HEK293T (cell line): ENCODE measurements around the gene ZC3H13.

ENCODE experiments used
- CTCF ChIA-PET: fragments of 350-600 bp; formaldehyde crosslinking; extraction: SDS; loops from one replicate; lab custom pipeline; 2021; ENCODE audit warnings: antibody characterized with exemption, inconsistent platforms; lab: Yijun Ruan, JAX
- POLR2A ChIA-PET: fragments of 350-600 bp; formaldehyde crosslinking; extraction: SDS; loops from one replicate; lab custom pipeline; 2020; ENCODE audit warnings: antibody characterized with exemption, inconsistent platforms; lab: Yijun Ruan, JAX
- DNase-seq: peaks from one replicate; pipeline ENCODE4 v3.0.0; 2012; ENCODE audit warnings: mixed read lengths; ENCODE audit errors: extremely low spot score
- ARNT ChIP-seq: fragments of 450-650 bp; IDR thresholded peaks from 2 replicates; pipeline ENCODE4 v1.6.1; 2017; ENCODE audit warnings: mild to moderate bottlenecking
- BHLHE40 ChIP-seq: fragments of 450-650 bp; IDR thresholded peaks from 2 replicates; pipeline ENCODE4 v1.6.1; 2016; ENCODE audit warnings: mild to moderate bottlenecking, moderate library complexity, borderline replicate concordance
- CTBP1 ChIP-seq: fragments of 450-650 bp; IDR thresholded peaks from 2 replicates; pipeline ENCODE4 v1.6.1; 2016; ENCODE audit warnings: borderline replicate concordance
- ELF4 ChIP-seq: fragments of 450-650 bp; IDR thresholded peaks from 2 replicates; pipeline ENCODE4 v1.6.1; 2017; ENCODE audit warnings: antibody characterized with exemption
- FOXA1 ChIP-seq: fragments of 450-650 bp; IDR thresholded peaks from 2 replicates; pipeline ENCODE4 v1.6.1; 2016; ENCODE audit warnings: mild to moderate bottlenecking
- FOXK2 ChIP-seq: fragments of 450-650 bp; IDR thresholded peaks from 2 replicates; pipeline ENCODE4 v1.6.1; 2016; ENCODE audit warnings: mild to moderate bottlenecking
- FOXM1 ChIP-seq: fragments of 450-650 bp; IDR thresholded peaks from 2 replicates; pipeline ENCODE4 v1.6.1; 2017; ENCODE audit warnings: mild to moderate bottlenecking, borderline replicate concordance
- HDGF ChIP-seq: fragments of 450-650 bp; IDR thresholded peaks from 2 replicates; pipeline ENCODE4 v1.6.1; 2017; ENCODE audit warnings: antibody characterized with exemption, borderline replicate concordance
- L3MBTL2 ChIP-seq: fragments of 450-650 bp; conservative IDR thresholded peaks from 2 replicates; pipeline ENCODE4 v1.6.1; 2016; ENCODE audit warnings: mild to moderate bottlenecking
- LEF1 ChIP-seq: fragments of 450-650 bp; IDR thresholded peaks from 2 replicates; pipeline ENCODE4 v1.6.1; 2017; ENCODE audit warnings: mild to moderate bottlenecking, borderline replicate concordance
- NFRKB ChIP-seq: fragments of 450-650 bp; IDR thresholded peaks from 2 replicates; pipeline ENCODE4 v1.6.1; 2016; ENCODE audit warnings: mild to moderate bottlenecking, moderate library complexity
- SP1 ChIP-seq: fragments of 450-650 bp; IDR thresholded peaks from 2 replicates; pipeline ENCODE4 v1.6.1; 2017
- SUZ12 ChIP-seq: fragments of 450-650 bp; IDR thresholded peaks from 2 replicates; pipeline ENCODE4 v1.6.1; 2016; ENCODE audit warnings: mild to moderate bottlenecking
- TARDBP ChIP-seq: fragments of 450-650 bp; IDR thresholded peaks from 2 replicates; pipeline ENCODE4 v1.6.1; 2016
- ZNF384 ChIP-seq: fragments of 450-650 bp; IDR thresholded peaks from 2 replicates; pipeline ENCODE4 v1.6.1; 2016
- TF ChIP-seq, protein P1 (sequence below): fragments of 450-650 bp; IDR thresholded peaks from 2 replicates; pipeline ENCODE4 v1.6.1; 2016

Gene ZC3H13

DNA sequence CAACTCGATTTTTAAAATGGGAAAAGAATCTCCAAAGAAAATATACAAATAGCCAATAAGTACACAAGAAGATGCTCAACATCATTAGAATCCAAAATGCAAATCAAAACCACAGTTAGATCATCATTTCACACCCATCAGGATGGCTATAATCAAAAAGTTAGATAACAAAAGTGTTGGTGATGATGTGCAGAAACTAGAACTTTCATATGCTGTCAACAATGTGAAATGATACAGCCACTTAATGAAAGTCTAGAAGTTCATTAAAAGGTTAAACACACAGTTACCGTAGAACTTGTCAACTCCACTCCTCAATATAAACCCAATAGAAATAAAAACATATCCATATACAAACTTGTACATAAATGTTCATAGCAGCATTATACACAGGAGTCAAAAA is 11.8 kb downstream of the ZC3H13 start:
- ChIA-PET POLR2A (no interaction called here), CTCF (no interaction called here)
- TF ChIP-seq TARDBP: no peak
- DNase-seq: no peak

DNA sequence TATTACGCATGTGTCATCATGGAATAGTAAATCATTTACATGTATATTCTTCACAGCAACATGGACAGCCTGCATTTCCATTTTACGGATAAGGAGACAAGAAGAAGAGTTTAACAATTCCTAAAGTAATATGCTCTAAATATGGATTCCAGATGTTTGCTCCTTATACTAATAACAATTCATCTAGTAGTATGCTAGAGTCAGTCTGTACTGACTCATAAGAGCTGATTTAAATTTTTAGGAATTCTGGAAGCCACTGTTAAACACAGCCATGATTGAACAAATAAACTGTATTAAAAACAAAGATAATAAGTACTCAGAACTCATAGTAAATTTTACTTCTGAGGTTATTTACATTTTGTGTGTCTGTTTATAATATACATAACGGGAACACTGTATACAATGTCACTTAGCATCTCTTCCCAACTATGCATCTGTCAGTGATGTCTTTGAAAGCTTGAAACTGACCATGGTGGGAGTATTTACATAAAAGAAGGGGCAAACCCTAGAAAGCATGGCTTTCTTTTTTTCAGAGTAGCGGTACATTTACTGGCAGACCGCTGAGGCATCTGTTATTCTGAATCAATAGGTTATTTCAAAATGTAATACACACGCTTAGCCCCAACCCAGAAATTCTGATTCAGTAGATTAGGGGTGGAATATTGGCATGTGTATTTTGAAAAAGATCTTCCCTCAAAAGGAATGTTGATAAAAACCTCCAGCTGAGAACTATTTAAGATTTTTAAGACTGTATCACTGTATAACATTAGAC is 12.9 kb downstream of the ZC3H13 start:
- POLR2A ChIA-PET: no interaction called here
- no peak for DNase-seq
- no peak for TF ChIP-seq SP1
- TF ChIP-seq FOXM1: no peak
- no peak for TF ChIP-seq TARDBP
- no peak for TF ChIP-seq ZNF384
- no peak for TF ChIP-seq SUZ12
- TF ChIP-seq, protein P1, sequence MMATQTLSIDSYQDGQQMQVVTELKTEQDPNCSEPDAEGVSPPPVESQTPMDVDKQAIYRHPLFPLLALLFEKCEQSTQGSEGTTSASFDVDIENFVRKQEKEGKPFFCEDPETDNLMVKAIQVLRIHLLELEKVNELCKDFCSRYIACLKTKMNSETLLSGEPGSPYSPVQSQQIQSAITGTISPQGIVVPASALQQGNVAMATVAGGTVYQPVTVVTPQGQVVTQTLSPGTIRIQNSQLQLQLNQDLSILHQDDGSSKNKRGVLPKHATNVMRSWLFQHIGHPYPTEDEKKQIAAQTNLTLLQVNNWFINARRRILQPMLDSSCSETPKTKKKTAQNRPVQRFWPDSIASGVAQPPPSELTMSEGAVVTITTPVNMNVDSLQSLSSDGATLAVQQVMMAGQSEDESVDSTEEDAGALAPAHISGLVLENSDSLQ: no peak
- TF ChIP-seq NFRKB: no peak
- no peak for TF ChIP-seq CTBP1
- no peak for TF ChIP-seq FOXA1
- CTCF ChIA-PET: no interaction called here

DNA sequence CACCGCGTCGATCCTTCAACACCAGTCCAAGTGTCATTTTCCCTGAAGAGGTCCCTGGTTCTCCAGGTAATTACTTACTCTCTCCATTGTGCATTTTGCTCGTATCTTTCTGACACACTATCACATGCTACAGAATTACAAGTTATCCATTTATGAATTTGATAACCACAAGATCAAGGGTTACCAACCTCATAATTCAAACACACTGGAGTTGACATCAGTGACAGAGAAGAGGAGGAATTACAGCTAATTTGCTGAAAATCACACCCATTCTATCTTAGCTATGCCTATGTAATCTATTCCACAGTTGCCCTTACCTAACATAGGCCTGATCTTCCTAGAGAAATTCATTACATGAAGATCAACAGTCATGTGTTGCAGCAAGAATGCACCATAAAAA is 14.2 kb downstream of the ZC3H13 start:
- no peak for DNase-seq
- ChIA-PET CTCF (no interaction called here), POLR2A (no interaction called here)
- TF ChIP-seq BHLHE40 (no peak), FOXK2 (no peak), FOXA1 (no peak), FOXM1 (no peak), LEF1 (no peak), SP1 (no peak), ZNF384 (no peak), ARNT (no peak), SUZ12 (no peak), NFRKB (no peak)
- TF ChIP-seq, protein P1: no peak

DNA sequence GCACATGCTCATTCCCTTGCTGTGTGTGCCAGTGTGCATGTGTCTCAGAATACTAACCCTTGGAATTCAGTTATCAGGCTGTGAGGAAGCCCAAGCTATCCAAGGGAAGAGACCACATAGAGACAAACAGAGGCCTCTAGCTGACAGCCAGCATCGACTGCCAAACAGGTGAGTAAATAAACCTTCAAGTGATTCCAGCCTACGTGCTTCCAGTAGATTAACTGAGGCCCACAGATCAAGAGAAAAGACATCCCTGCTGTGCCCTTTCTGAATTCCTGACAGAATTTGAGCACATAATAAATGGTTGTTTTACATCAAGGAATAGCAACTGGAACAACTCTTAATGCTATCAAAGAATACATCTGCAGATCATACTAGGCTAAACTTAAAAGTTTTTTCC is 17.5 kb downstream of the ZC3H13 start:
- POLR2A ChIA-PET: no interaction called here
- DNase-seq: no peak
- CTCF ChIA-PET: no interaction called here
- TF ChIP-seq L3MBTL2: no peak
- TF ChIP-seq ELF4: no peak
- TF ChIP-seq CTBP1: no peak

DNA sequence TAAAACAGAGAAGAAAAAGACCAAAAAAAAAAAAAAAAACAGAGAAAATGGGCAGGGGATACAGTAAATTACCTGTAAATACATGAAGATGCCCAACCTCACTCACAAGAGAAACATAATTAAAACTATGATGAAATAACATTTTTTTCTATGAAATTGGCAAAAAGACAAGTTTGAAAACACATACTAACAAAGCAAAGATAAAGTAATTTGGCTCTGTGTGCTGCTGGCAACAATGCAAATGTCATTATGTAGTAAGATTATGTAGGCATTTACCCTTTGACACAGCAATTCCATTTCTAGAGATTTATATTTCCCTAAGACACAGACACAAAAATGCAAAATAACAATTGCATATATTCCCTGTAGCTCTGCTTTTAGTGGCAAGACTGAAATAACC is 20.2 kb downstream of the ZC3H13 start:
- DNase-seq: no peak
- TF ChIP-seq BHLHE40: no peak
- TF ChIP-seq FOXA1: no peak
- TF ChIP-seq, protein P1: no peak
- no peak for TF ChIP-seq HDGF
- no peak for TF ChIP-seq FOXM1
- TF ChIP-seq L3MBTL2: no peak
- TF ChIP-seq LEF1: no peak
- no peak for TF ChIP-seq CTBP1
- no peak for TF ChIP-seq ELF4
- TF ChIP-seq TARDBP: no peak
- TF ChIP-seq SUZ12: no peak
- ChIA-PET CTCF (no interaction called here), POLR2A (no interaction called here)

DNA sequence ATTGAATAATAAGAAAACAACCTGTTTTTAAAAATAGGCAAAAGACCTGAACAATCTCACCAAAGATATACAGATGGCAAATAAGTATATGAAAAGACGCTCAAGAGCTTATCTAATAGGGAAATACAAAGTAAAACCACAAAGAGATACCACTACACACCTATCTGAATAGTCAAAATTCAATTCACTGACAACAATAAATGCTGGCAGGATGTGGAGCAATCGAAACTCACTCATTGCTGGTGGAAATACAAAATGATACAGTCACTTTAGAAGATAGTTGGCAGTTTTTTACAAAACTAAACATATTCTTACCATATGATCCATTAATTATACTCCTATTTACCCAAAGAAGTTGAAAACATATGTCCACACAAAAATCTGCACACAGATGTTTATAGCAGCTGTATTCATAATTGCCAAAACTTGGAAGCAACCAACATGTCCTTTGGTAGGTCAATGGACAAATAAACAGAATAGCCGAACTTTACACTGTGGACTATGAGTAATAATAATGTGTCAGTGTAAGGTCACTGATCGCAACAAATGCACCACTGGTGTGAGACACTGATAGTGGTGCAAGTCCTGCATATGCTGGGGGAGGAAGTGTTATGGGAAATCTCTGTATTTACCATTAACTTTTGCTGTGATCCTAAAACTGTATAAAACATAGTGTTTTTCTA is 20.8 kb downstream of the ZC3H13 start:
- POLR2A ChIA-PET: no interaction called here
- DNase-seq: no peak
- TF ChIP-seq ELF4: no peak
- TF ChIP-seq FOXK2: no peak
- TF ChIP-seq, protein P1: no peak
- TF ChIP-seq SUZ12: no peak
- no peak for TF ChIP-seq SP1
- TF ChIP-seq FOXA1: no peak
- no peak for TF ChIP-seq ZNF384
- no peak for TF ChIP-seq FOXM1
- no peak for TF ChIP-seq TARDBP
- TF ChIP-seq HDGF: no peak
- TF ChIP-seq L3MBTL2: no peak
- no peak for TF ChIP-seq LEF1
- TF ChIP-seq CTBP1: no peak
- TF ChIP-seq NFRKB: no peak
- no peak for TF ChIP-seq ARNT
- TF ChIP-seq BHLHE40: no peak
- CTCF ChIA-PET: interaction anchor here (0.7 kb wide), 1 partner anchor 1944 kb away, joined by 3 read pairs; no protein-coding TSS in a partner anchor
